Suprapubic skin (tissue), 4 donors: ENCODE measurements around the gene METTL13. TPM values are rescaled to one million over a fixed set of nuclear protein-coding genes. Genes with fewer than 3 reads are reported as not detected.

Source experiments
- DNase-seq, 2 donors: peaks; one replicate each; pipeline ENCODE4 v3.0.0-alpha.2; 2019; ENCODE audit warnings: low spot score in 2 of 2
- H3K27ac ChIP-seq: fragments of 200-600 bp; sonication (generic); one replicate; pipeline ENCODE4 v1.5.1; 2019
- H3K27me3 ChIP-seq: fragments of 200-600 bp; sonication (generic); one replicate; pipeline ENCODE4 v1.5.1; 2019
- H3K36me3 ChIP-seq: fragments of 200-600 bp; sonication (generic); one replicate; pipeline ENCODE4 v1.5.1; 2019
- H3K4me1 ChIP-seq: fragments of 200-600 bp; sonication (generic); one replicate; pipeline ENCODE4 v1.5.1; 2019
- H3K4me3 ChIP-seq: fragments of 200-600 bp; sonication (generic); one replicate; pipeline ENCODE4 v1.5.1; 2019; ENCODE audit warnings: mild to moderate bottlenecking
- H3K9me3 ChIP-seq: fragments of 200-600 bp; sonication (generic); one replicate; pipeline ENCODE4 v1.5.1; 2019
- CTCF ChIP-seq, 2 donors: fragments of 200-600 bp in 1 of 2; fragments of 450-650 bp in 1 of 2; sonication (generic) in 1 of 2; IDR thresholded peaks; one replicate each; pipeline ENCODE4 v1.5.1; 2016 to 2019; ENCODE audit warnings: antibody characterized with exemption in 2 of 2, mild to moderate bottlenecking in 1 of 2, moderate library complexity in 1 of 2
- EP300 ChIP-seq: sonication (generic); formaldehyde crosslinking; IDR thresholded peaks from one replicate; pipeline ENCODE4 v1.6.1; 2017; ENCODE audit warnings: antibody characterized with exemption
- POLR2A ChIP-seq, 2 donors: fragments of 450-650 bp; IDR thresholded peaks; one replicate each; pipeline ENCODE4 v1.6.1; 2017; ENCODE audit warnings: antibody characterized with exemption in 2 of 2, mild to moderate bottlenecking in 2 of 2, moderate library complexity in 2 of 2
- POLR2AphosphoS5 ChIP-seq, 3 donors: sonication (generic); formaldehyde crosslinking; IDR thresholded peaks; one replicate each; pipeline ENCODE4 v1.6.1; 2017; ENCODE audit warnings: antibody characterized with exemption in 3 of 3
- WGBS: methylation state at CpG from one replicate; pipeline ENCODE4 v1.1.5; 2018; 5-methylcytosine and 5-hydroxymethylcytosine counted together
- total RNA-seq, 4 donors: library from RNA; depleted of rRNA; stranded (reverse); fragments of >200 nt; gene quantifications; one replicate each; pipeline ENCODE4 v1.1.0, GENCODE V29; 2016

The METTL13 gene
- total RNA-seq, 4 donors from 2014 or later, result 20.2 to 29.4 (median 23.4) TPM

- no peak for TF ChIP-seq EP300
- no peak for TF ChIP-seq POLR2AphosphoS5 (IDR thresholded peaks at IDR 0.05)
- no peak for TF ChIP-seq POLR2A (IDR thresholded peaks at IDR 0.05)
- no peak for TF ChIP-seq CTCF (IDR thresholded peaks at IDR 0.05)
- WGBS, result 28% methylated on average over 4 of the region's 4 CpGs
- Histone ChIP-seq H3K27me3 (no peaks in the 10 kb centered on the region), H3K9me3 (no peaks in the 10 kb centered on the region), H3K4me3 (no peak overlapping the region), H3K4me1 (peaks cover 11% of the 10 kb centered on the region), H3K36me3 (no peaks in the 10 kb centered on the region), H3K27ac (peak overlapping the region; percentile 29)
- DNase-seq, result no peak
Measured at GRCh38 chr1:171754353-171754705, 27.1 kb upstream of the METTL13 start.

GRCh38 chr1:171754971-171755370, 26.5 kb upstream of the METTL13 start:
- peak overlapping the region; percentile 29 for H3K27ac ChIP-seq
- no peaks in the 10 kb centered on the region for H3K27me3 ChIP-seq
- WGBS, result 89% methylated on average over 1 of the region's 1 CpG
- H3K4me3 ChIP-seq, result no peak overlapping the region
- H3K9me3 ChIP-seq, result no peaks in the 10 kb centered on the region
- peaks cover 11% of the 10 kb centered on the region for H3K4me1 ChIP-seq
- no peak for TF ChIP-seq CTCF (IDR thresholded peaks at IDR 0.05)
- TF ChIP-seq POLR2A (IDR thresholded peaks at IDR 0.05), result no peak
- TF ChIP-seq POLR2AphosphoS5 (IDR thresholded peaks at IDR 0.05), result no peak
- no peak for TF ChIP-seq EP300
- H3K36me3 ChIP-seq, result no peaks in the 10 kb centered on the region
- no peak for DNase-seq

DNA sequence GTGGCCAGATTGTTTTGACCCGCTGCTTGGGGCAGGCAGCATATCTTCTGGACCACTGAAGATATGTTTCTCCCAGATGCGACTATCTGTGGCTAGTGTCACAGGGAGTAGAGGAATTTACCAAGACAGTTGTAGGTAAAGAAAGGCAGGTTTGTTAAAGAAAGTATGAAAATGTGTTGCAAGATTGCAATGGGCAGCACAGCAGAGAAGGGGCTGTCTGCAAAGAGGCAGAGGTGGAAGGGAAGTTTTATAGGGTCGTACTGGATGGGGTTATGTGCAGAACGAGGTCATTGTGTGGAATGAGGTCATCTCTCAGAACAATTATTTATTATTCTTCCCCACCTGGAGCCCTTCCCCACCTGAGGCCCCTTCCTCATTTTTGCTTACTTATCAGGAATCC, 24.6 kb upstream of the METTL13 start:
- Histone ChIP-seq H3K4me3 (no peak overlapping the region), H3K27me3 (no peaks in the 10 kb centered on the region), H3K9me3 (no peaks in the 10 kb centered on the region), H3K4me1 (peaks cover 11% of the 10 kb centered on the region), H3K36me3 (no peaks in the 10 kb centered on the region), H3K27ac (no peak overlapping the region)
- no peak for TF ChIP-seq EP300
- WGBS, result 90% methylated on average over 4 of the region's 4 CpGs
- DNase-seq, result no peak

DNA sequence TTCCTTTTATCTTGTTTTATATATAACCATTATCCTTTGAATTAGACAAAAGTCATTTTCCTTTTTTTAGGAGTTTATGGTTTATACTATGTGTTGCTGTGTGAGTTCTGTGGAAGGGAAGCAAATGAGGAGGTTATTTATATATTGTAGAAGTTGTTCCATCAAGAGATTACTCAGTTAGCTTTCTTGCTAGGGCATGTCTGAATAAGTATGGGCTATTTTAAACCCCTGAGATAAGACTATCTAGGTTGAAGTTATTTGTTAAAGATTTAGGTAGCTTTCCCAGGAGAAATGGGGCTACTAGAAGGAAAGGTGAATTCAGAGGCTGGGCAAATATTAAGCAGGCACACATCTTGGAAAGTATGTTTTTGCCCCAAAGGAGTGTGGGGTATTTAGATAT, 23.4 kb upstream of the METTL13 start:
- H3K27me3 ChIP-seq, result no peaks in the 10 kb centered on the region
- no peak overlapping the region for H3K4me3 ChIP-seq
- H3K36me3 ChIP-seq, result no peaks in the 10 kb centered on the region
- H3K4me1 ChIP-seq, result peaks cover 11% of the 10 kb centered on the region
- H3K27ac ChIP-seq, result no peak overlapping the region
- TF ChIP-seq CTCF (IDR thresholded peaks at IDR 0.05) (no peak), POLR2AphosphoS5 (IDR thresholded peaks at IDR 0.05) (no peak), POLR2A (IDR thresholded peaks at IDR 0.05) (no peak), EP300 (no peak)
- DNase-seq, result no peak
- H3K9me3 ChIP-seq, result no peaks in the 10 kb centered on the region

DNA sequence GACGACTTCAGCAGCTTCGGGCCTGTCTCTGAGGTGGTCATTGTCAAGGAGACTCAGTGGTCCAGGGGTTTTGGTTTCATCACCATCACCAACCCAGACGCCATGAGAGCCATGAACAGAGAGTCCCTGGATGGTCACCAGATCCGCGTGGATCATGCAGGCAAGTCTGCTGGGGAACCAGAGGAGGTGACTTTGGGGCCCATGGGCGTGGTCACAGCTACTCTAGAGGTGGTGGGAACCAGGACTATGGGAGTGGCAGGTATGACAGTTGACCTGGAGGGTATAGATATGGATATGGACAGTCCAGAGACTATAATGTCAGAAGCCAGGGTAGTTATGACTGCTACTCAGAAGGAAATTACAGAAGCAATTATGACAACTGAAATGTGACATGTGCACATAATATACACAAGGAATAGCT, 19.3 kb upstream of the METTL13 start:
- Histone ChIP-seq H3K27me3 (no peaks in the 10 kb centered on the region), H3K4me1 (no peaks in the 10 kb centered on the region), H3K36me3 (no peaks in the 10 kb centered on the region), H3K4me3 (no peak overlapping the region), H3K27ac (no peak overlapping the region), H3K9me3 (no peaks in the 10 kb centered on the region)
- 94% methylated on average over 6 of the region's 6 CpGs for WGBS
- no peak for TF ChIP-seq CTCF (IDR thresholded peaks at IDR 0.05)
- no peak for TF ChIP-seq POLR2AphosphoS5 (IDR thresholded peaks at IDR 0.05)
- TF ChIP-seq POLR2A (IDR thresholded peaks at IDR 0.05), result no peak
- no peak for TF ChIP-seq EP300
- no peak for DNase-seq

GRCh38 chr1:171763764-171764163, 17.7 kb upstream of the METTL13 start:
- no peaks in the 10 kb centered on the region for H3K4me1 ChIP-seq
- H3K4me3 ChIP-seq, result no peak overlapping the region
- 79% methylated on average over 6 of the region's 6 CpGs for WGBS
- no peaks in the 10 kb centered on the region for H3K36me3 ChIP-seq
- H3K27me3 ChIP-seq, result no peaks in the 10 kb centered on the region
- no peak for DNase-seq
- H3K9me3 ChIP-seq, result no peaks in the 10 kb centered on the region
- no peak for TF ChIP-seq POLR2A (IDR thresholded peaks at IDR 0.05)
- TF ChIP-seq POLR2AphosphoS5 (IDR thresholded peaks at IDR 0.05), result no peak
- TF ChIP-seq CTCF (IDR thresholded peaks at IDR 0.05), result no peak
- no peak for TF ChIP-seq EP300
- no peak overlapping the region for H3K27ac ChIP-seq
